HCEC 1CT (cell line): Measurements from ENCODE around the gene ZNF318.
"Not testable (repeated sequence)": the region's sequence is repeated elsewhere in the genome, so short reads cannot be mapped to it uniquely, and the experiment has no call there.

ENCODE experiments used
- DNase-seq: peaks from one replicate; pipeline ENCODE4 v3.0.0-alpha.2; 2017

The ZNF318 gene

DNA sequence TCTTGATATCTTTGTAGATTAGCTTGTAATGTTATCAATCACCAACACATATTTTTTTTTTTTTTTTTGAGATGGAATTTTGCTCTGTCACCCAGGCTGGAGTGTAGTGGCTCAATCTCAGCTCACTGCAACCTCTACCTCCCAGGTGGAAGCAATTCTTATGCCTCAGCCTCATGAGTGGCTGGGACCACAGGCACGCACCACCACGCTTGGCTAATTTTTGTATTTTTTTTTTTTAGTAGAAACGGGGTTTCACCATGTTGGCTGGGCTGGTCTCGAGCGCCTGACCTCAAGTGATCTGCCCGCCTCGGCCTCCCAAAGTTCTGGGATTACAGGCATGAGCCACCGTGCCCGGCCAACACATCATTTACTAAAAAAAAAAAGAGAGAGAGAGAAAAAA lies 11.4 kb upstream of the ZNF318 start:
- DNase-seq, result not testable (repeated sequence)

DNA sequence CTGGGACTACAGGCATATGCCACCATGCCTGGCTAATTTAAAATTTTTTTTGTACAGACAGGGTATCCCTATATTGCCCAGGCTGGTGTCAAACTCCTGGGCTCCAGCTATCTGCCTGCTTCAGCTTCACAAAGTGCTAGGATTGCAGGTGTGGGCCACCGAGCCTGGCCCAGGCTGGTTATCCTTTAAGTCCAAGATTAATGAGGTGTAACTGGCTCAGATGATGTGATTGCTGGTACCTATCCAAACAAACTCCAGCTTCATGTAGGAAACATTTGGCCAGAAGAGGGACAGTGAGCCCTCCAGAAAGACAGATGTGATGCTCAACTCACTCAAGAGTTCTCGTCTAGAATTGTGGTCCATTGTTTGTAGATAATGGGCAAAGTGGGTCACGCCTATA lies 9.2 kb upstream of the ZNF318 start:
- no peak for DNase-seq

DNA sequence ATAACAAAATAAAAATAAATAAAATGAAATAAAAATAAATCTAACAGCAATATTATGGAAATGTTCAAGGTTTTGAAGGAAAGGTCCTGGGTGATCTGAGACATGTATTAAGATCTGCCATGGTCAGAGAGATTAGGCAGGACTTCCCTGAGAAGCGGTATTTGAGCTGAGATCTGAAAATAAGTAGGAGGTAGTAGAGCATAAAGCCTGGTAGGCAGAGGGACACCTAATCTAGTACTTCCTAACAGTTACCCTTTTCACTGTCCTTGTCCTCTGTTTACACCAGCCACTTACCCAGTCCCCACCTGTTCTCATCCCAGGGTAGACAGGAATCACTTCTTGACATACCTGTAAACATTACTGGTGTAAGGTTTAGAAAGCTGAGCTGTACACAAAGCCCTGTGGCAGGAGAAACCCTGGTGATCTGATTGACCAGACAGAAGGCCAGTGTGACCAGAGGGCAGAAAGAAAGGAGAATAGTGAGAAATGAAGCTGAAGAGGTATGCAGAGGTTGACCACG lies 8.3 kb upstream of the ZNF318 start:
- no peak for DNase-seq

DNA sequence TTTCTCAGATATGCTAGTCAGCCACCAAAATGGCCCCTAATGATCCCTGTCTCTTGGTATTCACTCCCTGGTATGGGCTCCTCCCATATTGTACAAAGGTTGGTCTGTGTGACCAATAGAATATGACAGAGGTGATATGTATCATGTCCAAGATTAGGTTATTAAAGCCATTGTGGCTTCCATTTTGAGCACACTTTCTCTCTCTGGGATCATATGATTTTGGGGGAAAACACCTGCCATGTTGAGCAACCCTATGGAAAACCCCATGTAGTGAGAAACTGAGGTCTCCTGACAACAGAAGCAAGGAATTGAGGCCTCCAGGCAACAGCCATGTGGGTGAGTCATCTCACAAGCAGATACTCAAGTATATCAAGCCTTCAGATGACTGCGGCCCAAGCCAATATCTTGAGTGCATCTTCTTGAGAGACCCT lies 7.1 kb upstream of the ZNF318 start:
- DNase-seq, result no peak

DNA sequence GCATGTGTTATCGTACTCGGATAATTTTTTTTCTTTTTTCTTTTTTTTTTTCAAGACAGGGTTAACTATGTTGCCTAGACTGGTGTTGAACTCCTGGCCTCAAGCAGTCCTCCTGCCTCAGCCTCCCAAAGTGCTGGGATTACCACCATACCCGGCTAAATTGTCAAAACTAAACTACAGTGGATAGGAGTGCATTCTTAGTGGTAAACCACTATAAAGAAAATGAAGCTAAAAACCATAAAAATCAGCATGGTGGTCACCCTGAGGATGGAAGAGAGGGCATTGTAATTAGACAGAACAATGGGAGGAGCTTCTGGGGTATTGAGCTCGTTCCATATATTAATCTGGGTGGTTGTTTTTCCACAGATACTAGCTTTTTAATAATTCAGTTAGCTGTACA lies 6.2 kb upstream of the ZNF318 start:
- no peak for DNase-seq

DNA sequence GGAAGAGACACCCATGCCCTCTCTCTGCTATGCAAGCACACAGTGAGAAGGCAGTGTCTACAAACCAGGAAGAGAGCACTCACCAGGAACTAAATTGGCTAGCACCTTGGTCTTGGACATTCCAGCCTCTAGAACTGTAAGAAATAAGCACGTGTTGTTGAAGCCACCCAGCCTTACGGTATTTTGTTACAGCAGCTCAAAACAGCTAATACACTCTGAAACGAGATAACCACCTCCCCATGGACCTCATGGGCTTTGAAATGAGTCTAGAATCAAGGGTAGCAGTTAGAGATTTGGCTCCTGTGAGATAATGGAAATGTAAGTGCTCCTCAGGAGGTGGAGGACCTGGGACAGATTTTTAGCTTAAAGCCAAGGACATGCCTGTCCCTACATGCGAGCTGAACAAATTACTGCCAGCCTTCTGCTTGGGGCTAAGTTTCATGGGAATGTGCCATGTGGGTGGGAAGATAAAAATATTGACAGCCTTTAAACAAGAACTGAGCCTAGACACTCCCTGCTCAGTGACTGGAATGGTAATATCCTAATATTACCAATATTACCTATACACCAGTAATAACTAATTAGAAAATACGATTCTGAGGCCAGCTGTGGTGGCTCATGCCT lies 3.9 kb upstream of the ZNF318 start:
- no peak for DNase-seq

DNA sequence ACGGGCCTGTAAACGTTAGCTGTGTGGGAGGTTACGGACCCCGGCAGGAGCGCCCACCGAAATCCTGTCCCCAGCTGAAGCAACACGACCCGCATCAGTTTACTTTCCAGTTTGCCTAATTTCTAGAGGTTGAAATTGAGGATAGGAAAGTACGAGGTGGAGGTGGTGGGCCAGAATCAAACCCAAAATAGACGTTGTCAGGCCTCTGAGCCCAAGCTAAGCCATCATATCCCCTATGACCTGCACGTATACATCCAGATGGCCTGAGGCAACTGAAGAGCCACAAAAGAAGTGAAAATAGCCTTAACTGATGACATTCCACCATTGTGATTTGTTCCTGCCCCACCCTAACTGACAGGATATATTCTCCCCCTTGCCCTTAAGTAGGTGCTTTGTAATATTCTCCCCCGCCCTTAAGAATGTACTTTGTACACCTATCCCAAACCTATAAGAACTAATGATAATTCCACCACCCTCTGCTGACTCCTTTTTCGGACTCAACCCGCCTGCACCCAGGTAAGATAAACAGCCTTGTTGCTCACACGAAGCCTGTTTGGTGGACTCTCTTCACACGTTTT lies 645 bp upstream of the ZNF318 start:
- not testable (repeated sequence) for DNase-seq

DNA sequence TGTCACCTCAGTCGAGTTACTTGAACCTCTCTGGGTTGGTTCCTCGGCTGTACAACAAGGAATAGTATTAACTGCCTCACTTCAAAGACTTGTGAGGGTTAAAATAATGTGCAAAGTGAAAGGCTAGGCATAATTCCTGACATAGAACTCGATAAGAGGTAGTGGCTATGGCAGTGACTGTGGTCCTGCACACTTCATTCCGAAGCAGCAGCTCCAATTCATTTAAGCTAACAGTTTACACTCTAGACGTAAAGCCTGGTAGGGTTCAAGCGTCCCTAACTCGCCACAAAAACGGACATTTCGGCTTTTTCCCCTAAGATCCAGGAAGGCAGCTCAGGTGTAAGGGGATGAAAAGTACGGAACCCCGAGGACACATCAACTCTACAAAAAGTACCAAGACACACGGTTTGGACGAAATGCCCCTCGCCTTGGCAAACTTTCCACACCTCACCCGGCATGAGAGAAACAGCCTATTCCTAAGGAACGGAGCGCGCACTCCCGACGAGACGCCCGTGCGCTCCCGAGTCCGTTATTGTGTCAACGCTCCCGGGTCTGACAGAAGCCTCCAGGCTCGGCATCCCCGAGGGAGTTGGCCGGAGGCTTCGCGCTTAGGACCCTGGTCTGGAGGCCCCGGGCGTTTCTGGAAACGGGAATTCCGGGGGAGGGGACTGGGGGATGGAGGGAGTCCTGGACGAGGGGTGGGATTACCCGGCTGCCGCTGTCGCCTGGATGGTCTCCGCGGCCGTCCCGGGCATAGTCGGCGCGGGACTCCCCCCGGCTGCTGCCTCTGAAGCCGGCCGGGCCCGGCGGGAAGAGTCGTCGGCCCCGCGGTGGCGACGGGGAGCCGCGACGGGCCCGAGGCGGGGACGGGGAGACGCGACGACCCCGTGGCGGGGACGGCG lies 937 bp downstream of the ZNF318 start:
- peak; percentile 38 for DNase-seq

DNA sequence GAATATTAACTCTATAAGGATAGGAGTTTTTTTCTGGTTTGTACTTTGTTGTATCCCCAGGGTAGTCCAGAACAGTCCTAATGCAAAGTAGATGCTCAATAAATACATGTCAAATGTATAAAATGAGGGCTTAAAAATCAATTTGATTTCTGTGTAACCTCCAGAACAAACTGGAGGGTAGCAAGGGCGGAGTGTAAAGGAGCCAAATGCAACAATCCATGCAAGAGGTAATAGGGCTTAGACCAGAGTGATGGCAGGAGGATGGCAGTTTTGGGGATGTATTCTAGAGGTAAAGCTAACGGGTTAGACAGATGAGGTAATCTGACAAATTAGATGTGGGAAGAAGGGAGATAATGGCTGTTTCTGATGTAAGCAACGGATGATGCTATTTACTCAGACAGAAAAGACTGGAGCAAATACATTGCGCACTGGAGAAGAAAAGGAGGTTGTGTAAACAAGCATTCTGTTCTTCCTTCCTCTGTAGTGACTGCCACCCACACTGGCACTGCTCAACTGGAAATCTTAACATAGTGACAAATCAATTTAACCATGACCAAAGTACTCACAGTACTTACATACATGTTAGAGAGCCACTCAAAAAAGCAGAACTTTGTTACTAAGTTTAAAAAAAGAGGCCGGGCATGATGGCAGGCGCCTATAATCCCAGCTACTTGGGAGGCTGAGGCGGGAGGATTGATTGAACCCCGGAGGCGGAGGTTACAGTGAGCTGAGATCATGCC lies 2.0 kb downstream of the ZNF318 start:
- no peak for DNase-seq

DNA sequence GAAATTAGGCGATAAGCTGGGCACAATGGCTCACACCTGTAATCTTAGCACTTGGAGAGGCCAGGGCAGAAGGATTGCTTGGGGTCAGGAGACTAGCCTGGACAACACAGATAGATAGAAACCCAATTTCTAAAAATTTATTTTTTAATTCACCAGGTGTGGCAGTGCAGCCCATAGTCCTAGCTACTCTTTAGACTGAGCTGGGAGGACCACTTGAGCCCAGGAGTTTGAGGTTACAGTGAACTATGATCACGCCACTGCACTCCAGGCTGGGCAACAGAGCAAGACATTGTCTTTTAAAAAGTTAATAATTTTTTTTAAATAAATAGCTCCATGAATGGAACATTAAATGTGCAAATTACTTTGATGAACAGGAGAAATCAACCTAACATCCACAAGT lies 8.2 kb downstream of the ZNF318 start:
- no peak for DNase-seq

DNA sequence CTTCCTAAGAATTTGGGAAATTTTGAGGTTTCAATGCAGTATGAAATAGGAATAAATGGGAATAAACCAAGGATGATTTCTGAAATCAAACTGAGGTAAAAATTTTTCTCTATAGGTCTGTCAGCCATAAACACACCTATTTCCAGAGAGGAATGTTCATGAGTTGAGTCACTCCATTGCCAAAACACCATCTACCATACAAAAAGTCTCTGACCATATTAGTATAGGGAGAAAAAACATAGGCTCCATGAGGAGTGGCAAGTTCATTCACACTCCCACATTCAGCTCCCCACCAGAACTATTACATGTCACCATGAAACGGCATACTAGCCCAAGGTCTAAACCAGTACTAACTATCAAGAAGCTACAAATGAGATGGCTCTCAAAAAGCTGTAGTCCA lies 9.6 kb downstream of the ZNF318 start:
- no peak for DNase-seq

DNA sequence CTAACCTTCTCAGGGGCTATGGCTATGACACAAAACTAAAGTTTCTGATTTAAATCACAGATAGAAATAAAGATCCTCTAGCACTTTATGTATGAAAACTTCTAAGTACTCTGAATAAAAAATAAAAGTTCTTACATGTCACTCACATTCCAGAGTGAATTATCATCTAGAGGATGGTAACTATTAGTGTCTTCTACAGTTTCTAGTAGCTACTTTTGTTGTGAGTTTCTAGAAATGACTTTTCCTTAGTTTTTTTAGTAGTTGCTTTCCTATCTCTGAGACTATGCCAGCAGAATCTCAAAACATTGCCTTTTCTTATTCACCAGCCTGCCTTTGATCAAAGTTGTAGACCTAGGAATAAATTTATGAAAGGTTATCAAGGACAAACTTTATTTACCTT lies 10.1 kb downstream of the ZNF318 start:
- no peak for DNase-seq

DNA sequence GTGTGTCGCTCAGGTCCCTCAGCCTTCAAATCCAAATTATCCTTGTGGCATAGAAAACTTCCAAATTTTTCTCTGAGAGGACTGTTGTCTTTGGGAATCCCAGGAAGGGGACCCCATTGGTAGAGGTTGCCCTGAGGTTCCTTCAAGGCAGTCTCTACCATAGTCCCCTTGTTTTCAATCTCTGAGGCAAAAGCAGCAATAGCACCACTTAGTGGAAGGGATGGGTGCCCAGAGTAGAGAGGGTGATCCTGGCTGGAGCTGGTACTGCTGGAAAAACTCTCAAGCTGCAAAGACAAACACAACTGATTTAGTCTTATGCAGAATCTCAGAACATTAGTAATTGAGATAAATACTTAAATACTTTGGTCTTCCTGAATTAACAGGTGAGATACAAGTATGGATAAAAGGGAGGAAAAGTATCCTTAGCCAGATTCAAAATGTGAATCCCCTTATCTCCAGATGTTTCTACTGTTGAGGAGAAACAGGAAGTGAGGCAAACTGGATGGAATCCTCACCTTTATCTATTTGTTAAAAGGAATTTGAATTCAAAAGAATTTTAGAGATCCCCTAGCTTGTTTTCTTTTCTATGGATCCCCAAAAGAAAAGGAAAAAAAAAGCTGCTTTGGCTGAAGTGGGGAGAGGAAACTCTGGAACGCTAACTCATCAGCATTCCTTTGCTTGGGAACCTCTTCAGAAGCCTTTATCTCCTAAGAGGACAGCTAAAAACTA lies 13.4 kb downstream of the ZNF318 start:
- DNase-seq, result no peak

DNA sequence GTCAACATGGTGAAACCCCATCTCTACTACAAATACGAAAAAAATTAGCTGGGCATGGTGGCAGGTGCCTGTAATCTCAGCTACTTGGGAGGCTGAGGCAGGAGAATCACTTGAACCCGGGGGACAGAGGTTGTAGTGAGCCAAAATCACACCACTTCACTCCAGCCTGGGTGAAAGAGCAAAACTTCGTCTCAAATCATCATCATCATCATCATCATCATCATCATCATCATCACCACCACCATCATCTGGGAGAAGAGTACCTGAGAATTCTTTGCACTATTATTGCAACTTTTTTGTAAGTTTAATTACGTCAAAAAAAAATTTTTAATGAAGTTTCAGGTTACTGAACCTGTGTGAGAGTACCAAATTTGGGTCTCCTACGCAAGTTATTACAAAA lies 17.5 kb downstream of the ZNF318 start:
- not testable (repeated sequence) for DNase-seq

DNA sequence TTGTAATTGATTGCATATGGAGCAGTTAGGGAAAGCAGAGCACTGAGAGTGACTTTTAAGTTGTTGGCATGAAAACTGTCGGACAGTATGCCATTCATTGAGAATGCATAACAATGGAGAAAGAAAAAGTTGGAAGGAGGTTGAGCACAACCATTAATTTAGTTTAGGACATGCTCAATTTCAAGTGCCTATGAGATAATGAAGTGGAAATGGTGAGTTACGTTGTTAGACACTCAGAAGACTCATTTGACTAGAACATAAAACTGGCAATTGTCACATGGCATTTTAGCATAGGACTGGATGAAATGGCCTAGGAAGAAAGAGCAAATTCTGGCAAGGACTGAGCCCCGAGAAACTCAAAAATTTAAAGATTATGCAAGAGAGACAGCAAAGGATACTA lies 22.0 kb downstream of the ZNF318 start:
- DNase-seq, result no peak

DNA sequence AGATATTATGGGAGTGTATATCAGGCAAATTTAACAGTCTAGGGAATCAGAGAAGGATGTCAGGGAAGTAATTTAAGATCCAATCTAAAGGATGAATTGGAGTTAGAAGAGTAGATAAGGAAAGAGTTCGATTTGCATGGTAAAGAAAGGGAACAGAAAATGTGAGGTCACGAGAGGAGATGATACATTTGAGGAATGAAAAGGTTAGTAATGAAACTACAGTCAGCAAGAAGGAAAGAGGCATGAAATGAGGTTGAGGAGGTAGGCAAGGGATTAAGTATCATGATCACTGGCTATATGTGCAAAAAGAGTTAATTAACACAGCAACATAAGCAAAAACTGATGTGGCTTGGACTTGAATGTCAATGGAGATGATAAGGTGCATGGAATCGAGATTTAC lies 22.4 kb downstream of the ZNF318 start:
- DNase-seq, result no peak

DNA sequence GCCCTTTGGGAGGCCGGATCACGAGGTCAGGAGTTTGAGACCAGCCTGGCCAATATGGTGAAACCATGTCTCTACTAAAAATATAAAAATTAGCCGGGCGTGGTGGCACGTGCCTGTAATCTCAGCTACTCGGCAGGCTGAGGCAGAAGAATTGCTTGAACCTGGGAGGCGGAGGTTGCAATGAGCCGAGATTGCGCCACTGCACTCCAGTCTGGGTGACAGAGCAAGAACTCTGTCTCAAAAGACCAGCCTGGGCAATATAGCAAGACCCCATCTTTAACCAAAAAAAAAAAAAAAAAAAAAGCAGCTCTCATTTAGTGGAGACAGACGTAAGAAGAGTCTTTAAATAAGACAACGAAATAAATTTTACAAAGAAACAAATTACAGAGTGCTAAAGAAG lies 23.2 kb downstream of the ZNF318 start:
- not testable (repeated sequence) for DNase-seq

DNA sequence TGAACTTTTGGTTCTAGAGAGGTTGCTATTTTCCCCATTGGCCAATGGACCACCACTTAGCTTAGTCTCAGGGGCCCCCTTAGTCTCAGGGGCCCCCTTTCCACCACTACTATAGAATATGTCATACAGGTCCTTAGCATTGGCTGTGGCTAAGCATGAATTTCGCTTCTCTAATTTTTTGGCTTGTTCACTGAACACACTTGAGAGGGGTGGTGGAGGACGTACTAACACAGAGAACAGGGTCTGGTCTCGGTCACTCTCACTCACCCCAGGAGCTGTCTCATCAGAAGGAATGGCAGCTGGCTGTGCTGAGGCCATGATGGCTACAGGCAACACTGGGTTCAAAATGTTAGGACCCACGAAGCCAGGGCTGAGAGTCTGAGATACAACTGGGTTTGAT lies 30.3 kb downstream of the ZNF318 start:
- DNase-seq, result no peak

DNA sequence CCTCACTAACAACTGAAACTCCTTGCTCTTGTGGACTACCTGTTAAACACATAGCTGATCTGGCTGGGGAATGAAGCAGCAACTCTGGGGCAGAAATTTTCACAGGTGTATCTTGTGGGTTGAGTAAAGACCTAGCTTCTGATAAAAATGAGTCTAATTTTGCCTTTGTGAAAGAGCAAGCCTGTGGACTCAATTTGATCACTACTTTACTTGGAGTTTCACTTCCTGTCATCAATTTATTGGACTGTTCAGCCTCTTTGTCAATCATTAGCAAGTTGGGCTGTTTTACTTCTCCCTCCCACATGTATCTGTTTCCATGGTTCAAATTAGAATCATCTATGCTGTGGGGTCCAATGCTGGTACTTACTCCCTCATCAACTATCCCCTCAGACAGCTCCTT lies 31.2 kb downstream of the ZNF318 start:
- no peak for DNase-seq

DNA sequence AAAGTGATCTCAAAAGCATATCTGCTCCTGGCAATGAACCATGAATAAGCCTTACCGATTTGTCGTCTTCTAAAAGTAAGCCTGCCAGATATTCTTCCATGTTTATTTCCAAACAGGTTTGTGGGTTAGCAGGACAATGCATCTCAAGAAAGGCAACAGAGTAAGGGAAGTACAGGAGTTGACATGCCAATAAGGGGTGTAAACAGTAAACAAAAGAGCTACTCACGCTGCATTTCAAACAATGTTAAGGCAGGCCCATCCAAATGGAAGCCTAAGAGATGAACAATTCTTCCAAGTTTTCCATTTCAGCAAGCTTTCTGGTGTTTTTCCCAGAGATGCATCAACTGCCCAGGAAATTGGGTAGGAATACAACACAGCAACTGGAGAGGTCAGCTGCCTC lies 33.1 kb downstream of the ZNF318 start:
- DNase-seq, result no peak

DNA sequence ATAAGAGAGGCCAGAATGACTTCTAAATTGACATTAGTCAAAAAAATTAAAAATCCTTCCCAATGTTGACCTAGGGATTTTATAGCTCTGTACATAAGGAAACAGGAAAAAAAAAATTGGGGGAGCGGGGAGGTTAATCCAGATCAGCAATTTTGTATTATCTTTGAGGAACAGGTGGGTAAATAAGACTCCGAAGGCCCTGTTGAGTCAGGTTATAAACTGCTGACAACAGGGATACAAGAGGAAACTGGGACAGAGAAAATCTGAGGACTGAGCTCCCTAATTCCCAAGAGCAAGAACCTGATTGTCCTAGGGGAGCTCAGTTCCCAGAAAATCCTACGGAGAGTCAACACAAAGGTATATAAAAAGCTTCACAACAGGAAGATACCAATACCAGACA lies 34.0 kb downstream of the ZNF318 start:
- no peak for DNase-seq

DNA sequence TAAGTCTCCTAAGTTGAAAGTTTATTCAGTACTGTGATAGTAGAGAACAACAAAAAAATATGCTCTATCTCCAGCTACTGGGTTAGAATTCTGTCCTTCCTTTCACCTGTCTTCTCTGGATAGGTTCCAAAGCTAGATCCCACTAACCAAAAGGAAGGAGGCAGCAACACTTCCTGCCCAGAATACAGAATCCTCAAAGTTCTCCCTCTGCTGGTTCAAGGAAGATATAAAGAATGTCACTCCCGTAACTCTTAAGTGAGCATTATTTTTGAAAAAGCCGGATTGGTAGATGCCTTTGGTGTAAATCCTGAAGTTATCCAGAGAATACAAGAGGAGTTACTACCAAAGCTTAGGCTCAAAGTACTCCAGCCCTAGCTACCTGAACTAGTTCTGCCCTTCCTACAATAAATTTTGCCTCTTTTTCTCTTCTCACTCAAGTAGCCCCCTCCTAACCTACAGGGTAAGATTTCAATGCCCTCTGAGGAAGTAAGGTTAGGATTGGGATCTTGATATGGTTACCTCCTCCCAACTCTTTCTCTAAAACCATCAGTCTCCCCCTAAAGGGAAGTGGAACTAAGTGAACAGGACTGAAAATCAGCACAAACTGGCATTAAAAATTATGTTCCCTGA lies 34.9 kb downstream of the ZNF318 start:
- peak; percentile 57 for DNase-seq
